GM23248 (cell line): ENCODE measurements around the gene GPA33.

ENCODE experiments used
- EZH2 ChIP-seq: fragments of 200-600 bp; sonication (generic); IDR thresholded peaks from 2 replicates; pipeline ENCODE4 v1.6.1; 2018; ENCODE audit warnings: antibody characterized with exemption, mild to moderate bottlenecking; ENCODE audit not compliant: insufficient read depth, poor library complexity, severe bottlenecking
- EZH2phosphoT487 ChIP-seq: fragments of 200-600 bp; sonication (generic); IDR thresholded peaks from 2 replicates; pipeline ENCODE4 v1.6.1; 2018; ENCODE audit warnings: antibody characterized with exemption, moderate library complexity, mild to moderate bottlenecking, low read depth; ENCODE audit not compliant: insufficient read depth

- no peak for TF ChIP-seq EZH2phosphoT487
- no peak for TF ChIP-seq EZH2
Measured at GRCh38 chr1:167122568-167122967, 32.4 kb upstream of the GPA33 start.
